MCF 10A (cell line): ENCODE measurements around the gene LUZP4. TPM values are rescaled to one million over a fixed set of nuclear protein-coding genes. Genes with fewer than 3 reads are reported as not detected.

ENCODE experiments used
- BruUV-seq: library from RNA; stranded (reverse); fragments of 400-500 nt; replicated peaks from 2 replicates; lab custom pipeline; 2021; lab: Mats Ljungman, UMichigan
- CTCF ChIA-PET: fragments of 300-600 bp; sonication (Branson Sonifier 250); formaldehyde crosslinking; extraction: SDS; loops from one replicate; lab custom pipeline; 2021; ENCODE audit warnings: antibody characterized with exemption, inconsistent platforms; lab: Yijun Ruan, JAX
- POLR2A ChIA-PET: fragments of 300-600, 350-650 bp; sonication (Branson Sonifier 250); formaldehyde crosslinking; extraction: SDS; loops from one replicate; lab custom pipeline; 2020; ENCODE audit warnings: antibody characterized with exemption, inconsistent platforms; lab: Yijun Ruan, JAX
- DNase-seq: peaks from one replicate; pipeline ENCODE4 v3.0.0-alpha.2; 2018; ENCODE audit not compliant: unreplicated experiment
- H3K27ac Mint-ChIP-seq: one replicate; pipeline ENCODE4 v1.8.0; 2022; ENCODE audit warnings: mild to moderate bottlenecking, low read depth, mixed read lengths; ENCODE audit not compliant: unreplicated experiment
- H3K27me3 Mint-ChIP-seq: one replicate; pipeline ENCODE4 v1.8.0; 2022; ENCODE audit warnings: mixed read lengths; ENCODE audit not compliant: insufficient read depth, unreplicated experiment
- H3K36me3 Mint-ChIP-seq: one replicate; pipeline ENCODE4 v1.8.0; 2022; ENCODE audit warnings: mild to moderate bottlenecking, moderate library complexity, mixed read lengths; ENCODE audit not compliant: insufficient read depth, unreplicated experiment
- H3K4me1 Mint-ChIP-seq: one replicate; pipeline ENCODE4 v1.8.0; 2022; ENCODE audit warnings: mixed read lengths; ENCODE audit not compliant: insufficient read depth, unreplicated experiment
- H3K4me3 Mint-ChIP-seq: one replicate; pipeline ENCODE4 v1.8.0; 2022; ENCODE audit warnings: mild to moderate bottlenecking, moderate library complexity, mixed read lengths; ENCODE audit not compliant: unreplicated experiment
- H3K9me3 Mint-ChIP-seq: one replicate; pipeline ENCODE4 v1.8.0; 2022; ENCODE audit warnings: mixed read lengths; ENCODE audit not compliant: unreplicated experiment
- intact Hi-C: fragments of 100-400 bp; cut with micrococcal nuclease; formaldehyde crosslinking; loops from 2 replicates; pipeline ENCODE4 v1.14.1; 2022
- total RNA-seq: library from RNA; stranded (reverse); gene quantifications from 2 replicates; pipeline ENCODE4 v1.2.3, GENCODE V29; 2022
- TF ChIP-seq, protein P1 (sequence below): fragments of 200-600 bp; IDR thresholded peaks from one replicate; pipeline ENCODE4 v1.8.0; 2022; ENCODE audit warnings: antibody characterized with exemption, mild to moderate bottlenecking; ENCODE audit not compliant: unreplicated experiment

Gene LUZP4
- total RNA-seq, 1 experiment from 2014 or later: not detected

DNA sequence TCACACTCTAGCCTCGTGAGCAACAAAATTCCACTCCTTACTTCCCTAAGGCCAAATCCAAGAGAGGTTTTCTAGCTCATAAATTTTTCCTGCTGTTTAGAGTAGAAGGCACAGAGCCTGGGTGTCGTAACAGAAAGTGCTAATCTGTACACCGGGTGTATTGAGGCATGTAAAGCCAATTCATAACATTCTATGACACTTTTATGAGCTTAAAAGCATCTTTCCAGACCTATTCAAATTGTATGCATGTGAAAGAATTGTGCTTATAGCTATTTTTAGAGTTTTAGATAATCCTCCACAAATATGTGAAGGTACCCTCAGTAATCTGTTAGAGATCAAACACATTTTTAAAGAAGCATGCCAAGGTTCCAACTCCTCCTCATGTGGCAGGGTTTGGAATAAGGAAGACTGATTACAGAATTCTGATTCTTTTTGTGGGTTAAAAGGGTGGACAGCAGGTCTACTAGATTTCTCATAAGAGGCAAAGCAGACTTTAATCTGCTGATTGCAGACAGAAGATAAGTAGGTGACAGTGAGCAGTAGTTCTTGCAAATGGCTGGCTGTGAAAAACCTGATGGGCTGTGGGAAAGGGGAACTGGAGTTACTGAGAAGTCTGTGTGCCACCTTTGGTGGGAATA is 30.2 kb upstream of the LUZP4 start:
- Mint-ChIP-seq H3K4me1 (no peaks in the 10 kb centered on the region), H3K4me3 (no peak overlapping the region), H3K9me3 (no peaks in the 10 kb centered on the region), H3K36me3 (peaks cover 4% of the 10 kb centered on the region), H3K27me3 (peaks cover 82% of the 10 kb centered on the region), H3K27ac (no peak overlapping the region)
- TF ChIP-seq, protein P1, sequence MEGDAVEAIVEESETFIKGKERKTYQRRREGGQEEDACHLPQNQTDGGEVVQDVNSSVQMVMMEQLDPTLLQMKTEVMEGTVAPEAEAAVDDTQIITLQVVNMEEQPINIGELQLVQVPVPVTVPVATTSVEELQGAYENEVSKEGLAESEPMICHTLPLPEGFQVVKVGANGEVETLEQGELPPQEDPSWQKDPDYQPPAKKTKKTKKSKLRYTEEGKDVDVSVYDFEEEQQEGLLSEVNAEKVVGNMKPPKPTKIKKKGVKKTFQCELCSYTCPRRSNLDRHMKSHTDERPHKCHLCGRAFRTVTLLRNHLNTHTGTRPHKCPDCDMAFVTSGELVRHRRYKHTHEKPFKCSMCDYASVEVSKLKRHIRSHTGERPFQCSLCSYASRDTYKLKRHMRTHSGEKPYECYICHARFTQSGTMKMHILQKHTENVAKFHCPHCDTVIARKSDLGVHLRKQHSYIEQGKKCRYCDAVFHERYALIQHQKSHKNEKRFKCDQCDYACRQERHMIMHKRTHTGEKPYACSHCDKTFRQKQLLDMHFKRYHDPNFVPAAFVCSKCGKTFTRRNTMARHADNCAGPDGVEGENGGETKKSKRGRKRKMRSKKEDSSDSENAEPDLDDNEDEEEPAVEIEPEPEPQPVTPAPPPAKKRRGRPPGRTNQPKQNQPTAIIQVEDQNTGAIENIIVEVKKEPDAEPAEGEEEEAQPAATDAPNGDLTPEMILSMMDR: no peak
- intact Hi-C loops: no loop called here
- no TSS peak for BruUV-seq
- ChIA-PET CTCF (interaction anchor here (0.5 to 0.6 kb wide), 2 partner anchors 256 to 384 kb away, joined by 4 to 5 read pairs; no protein-coding TSS in a partner anchor), POLR2A (no interaction called here)
- DNase-seq: no peak

DNA sequence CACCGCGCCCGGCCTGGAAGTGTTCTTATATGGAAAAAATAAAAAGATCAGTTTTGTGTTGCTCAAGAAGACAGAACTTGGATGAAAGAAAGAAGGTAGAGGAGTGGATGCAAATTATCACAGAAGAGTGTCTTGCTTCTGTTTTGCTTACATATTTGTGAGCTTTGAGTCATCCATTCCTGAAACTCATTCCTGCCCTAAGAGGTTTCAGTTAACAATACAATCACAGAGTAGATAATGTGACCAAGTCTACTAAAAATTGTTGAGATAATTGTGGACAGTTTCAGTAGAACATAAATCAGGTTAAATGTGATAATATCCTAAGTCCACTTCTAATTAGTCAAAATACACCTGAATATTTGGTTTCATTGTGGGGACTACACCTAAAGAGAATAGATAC is 29.2 kb upstream of the LUZP4 start:
- Mint-ChIP-seq H3K9me3 (no peaks in the 10 kb centered on the region), H3K4me1 (no peaks in the 10 kb centered on the region), H3K27me3 (peaks cover 78% of the 10 kb centered on the region), H3K27ac (no peak overlapping the region), H3K36me3 (peaks cover 4% of the 10 kb centered on the region), H3K4me3 (no peak overlapping the region)
- TF ChIP-seq, protein P1: no peak
- ChIA-PET CTCF (no interaction called here), POLR2A (interaction anchor here (0.6 kb wide), 1 partner anchor 9 kb away, joined by 3 read pairs; no protein-coding TSS in a partner anchor)
- intact Hi-C loops: no loop called here
- no peak for DNase-seq
- BruUV-seq: no TSS peak

DNA sequence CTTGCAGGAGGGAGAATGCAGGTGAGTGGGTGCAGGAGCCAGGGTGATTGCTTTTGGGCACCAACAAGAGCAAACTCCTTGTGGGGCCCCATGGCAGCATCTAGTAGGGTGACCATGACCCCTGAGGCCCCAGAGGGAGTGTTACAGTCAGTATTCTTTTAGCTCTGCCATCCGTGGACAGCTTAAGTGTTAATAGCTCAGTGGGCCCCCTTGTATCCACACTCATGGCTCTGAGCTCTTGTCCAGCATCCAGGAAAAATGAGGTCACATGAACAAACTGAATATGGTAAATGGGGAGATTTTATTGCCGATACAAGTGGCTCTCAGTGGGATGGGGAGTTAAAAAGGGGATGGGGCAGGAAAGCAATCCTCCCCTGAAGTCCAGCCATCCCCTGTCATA is 28.4 kb upstream of the LUZP4 start:
- intact Hi-C loops: no loop called here
- Mint-ChIP-seq H3K27me3 (peaks cover 72% of the 10 kb centered on the region), H3K9me3 (no peaks in the 10 kb centered on the region), H3K4me3 (no peak overlapping the region), H3K4me1 (no peaks in the 10 kb centered on the region), H3K27ac (no peak overlapping the region), H3K36me3 (peaks cover 4% of the 10 kb centered on the region)
- ChIA-PET CTCF (no interaction called here), POLR2A (no interaction called here)
- no peak for DNase-seq
- TF ChIP-seq, protein P1: no peak
- BruUV-seq: no TSS peak

DNA sequence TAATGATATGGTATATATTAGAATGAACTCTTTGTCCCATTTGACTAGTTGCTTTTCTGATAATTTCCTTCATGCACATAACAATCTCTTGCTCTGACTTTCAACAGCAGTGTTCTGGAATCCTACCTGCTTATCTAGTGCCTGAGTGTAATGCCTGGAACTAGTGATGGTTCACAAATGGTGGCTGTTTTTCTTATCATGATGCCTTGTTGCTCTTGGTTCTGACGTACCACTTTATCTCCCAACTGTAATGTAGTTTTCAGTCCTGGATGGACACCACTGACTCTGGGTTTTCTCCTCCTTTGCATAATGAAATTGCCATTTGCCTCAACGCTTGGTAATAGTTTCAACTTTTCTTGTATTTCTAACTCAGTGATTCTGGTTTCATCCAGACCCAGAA is 25.5 kb upstream of the LUZP4 start:
- no TSS peak for BruUV-seq
- Mint-ChIP-seq H3K4me3 (no peak overlapping the region), H3K27me3 (peaks cover 55% of the 10 kb centered on the region), H3K36me3 (peaks cover 4% of the 10 kb centered on the region), H3K4me1 (no peaks in the 10 kb centered on the region), H3K27ac (no peak overlapping the region), H3K9me3 (no peaks in the 10 kb centered on the region)
- CTCF ChIA-PET: interaction anchor here (0.6 kb wide), 1 partner anchor 415 kb away, joined by 4 read pairs; no protein-coding TSS in a partner anchor
- POLR2A ChIA-PET: no interaction called here
- TF ChIP-seq, protein P1: no peak
- DNase-seq: no peak
- intact Hi-C loops: no loop called here
